Chondrocyte (in vitro differentiated cells): Measurements from ENCODE around the gene USF1. TPM values are rescaled to one million over a fixed set of nuclear protein-coding genes. Genes with fewer than 3 reads are reported as not detected.
"Not testable (repeated sequence)": the region's sequence is repeated elsewhere in the genome, so short reads cannot be mapped to it uniquely, and the experiment has no call there.

Experiments used
- DNase-seq: peaks from one replicate; pipeline ENCODE4 v3.0.0; 2021; ENCODE audit warnings: mixed read lengths, low spot score
- H3K27ac Mint-ChIP-seq: one replicate; pipeline ENCODE4 v1.8.0; 2021; ENCODE audit warnings: mild to moderate bottlenecking, moderate library complexity, mixed read lengths; ENCODE audit not compliant: unreplicated experiment
- H3K27me3 Mint-ChIP-seq: 2 replicates; pipeline ENCODE4 v1.8.0; 2021; ENCODE audit warnings: low read depth, mixed read lengths
- H3K36me3 Mint-ChIP-seq: 2 replicates; pipeline ENCODE4 v1.8.0; 2021; ENCODE audit warnings: low read depth, mixed read lengths
- H3K4me1 Mint-ChIP-seq: 2 replicates; pipeline ENCODE4 v1.8.0; 2021; ENCODE audit warnings: low read depth, mild to moderate bottlenecking, mixed read lengths
- H3K4me3 Mint-ChIP-seq: one replicate; pipeline ENCODE4 v1.8.0; 2021; ENCODE audit warnings: mild to moderate bottlenecking, moderate library complexity, mixed read lengths; ENCODE audit not compliant: unreplicated experiment
- H3K9me3 Mint-ChIP-seq: 2 replicates; pipeline ENCODE4 v1.8.0; 2021; ENCODE audit warnings: low read depth, mixed read lengths
- total RNA-seq: library from RNA; stranded (reverse); gene quantifications from 3 replicates; pipeline ENCODE4 v1.2.1, GENCODE V29; 2021
- TF ChIP-seq, protein P1 (sequence below): fragments of 200-600 bp; sonication (generic); IDR thresholded peaks from 2 replicates; pipeline ENCODE4 v1.5.0; 2021; ENCODE audit warnings: antibody characterized with exemption, mild to moderate bottlenecking, moderate library complexity

The USF1 gene
- total RNA-seq, 1 donor from 2014 or later = 35.3 TPM

DNA sequence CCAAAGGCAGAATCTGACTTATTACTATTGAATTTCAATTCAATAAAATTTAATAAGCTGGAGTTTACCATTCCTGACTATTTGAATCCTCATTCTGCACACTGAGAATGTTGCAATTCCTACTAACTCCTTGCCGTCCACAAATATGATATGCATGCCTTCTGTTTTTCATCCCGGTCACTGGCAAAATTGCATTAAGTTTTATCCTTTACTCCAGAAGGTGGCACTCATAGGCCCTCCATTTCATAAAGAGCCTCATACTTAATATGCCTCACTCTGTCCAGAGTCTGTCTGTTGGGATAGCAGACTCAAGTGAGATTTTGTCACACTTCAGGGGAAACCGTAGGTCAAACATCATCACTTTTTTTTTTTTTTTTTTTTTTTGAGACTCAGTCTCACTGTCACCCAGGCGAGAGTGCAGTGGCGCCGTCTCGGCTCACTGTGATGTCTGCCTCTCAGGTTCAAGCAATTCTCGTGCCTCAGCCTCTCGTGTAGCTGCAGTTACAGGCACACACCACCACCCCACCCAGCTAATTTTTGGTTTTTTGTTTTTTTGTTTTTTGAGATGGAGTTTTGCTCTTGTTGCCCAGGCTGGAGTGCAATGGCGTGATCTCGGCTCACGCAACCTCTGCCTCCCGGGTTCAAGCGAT is 52.1 kb downstream of the USF1 start:
- Mint-ChIP-seq H3K9me3 (no peaks in the 10 kb centered on the region), H3K4me1 (peaks cover 2% of the 10 kb centered on the region), H3K27ac (no peak overlapping the region), H3K36me3 (no peaks in the 10 kb centered on the region), H3K27me3 (no peaks in the 10 kb centered on the region), H3K4me3 (no peak overlapping the region)
- TF ChIP-seq, protein P1, sequence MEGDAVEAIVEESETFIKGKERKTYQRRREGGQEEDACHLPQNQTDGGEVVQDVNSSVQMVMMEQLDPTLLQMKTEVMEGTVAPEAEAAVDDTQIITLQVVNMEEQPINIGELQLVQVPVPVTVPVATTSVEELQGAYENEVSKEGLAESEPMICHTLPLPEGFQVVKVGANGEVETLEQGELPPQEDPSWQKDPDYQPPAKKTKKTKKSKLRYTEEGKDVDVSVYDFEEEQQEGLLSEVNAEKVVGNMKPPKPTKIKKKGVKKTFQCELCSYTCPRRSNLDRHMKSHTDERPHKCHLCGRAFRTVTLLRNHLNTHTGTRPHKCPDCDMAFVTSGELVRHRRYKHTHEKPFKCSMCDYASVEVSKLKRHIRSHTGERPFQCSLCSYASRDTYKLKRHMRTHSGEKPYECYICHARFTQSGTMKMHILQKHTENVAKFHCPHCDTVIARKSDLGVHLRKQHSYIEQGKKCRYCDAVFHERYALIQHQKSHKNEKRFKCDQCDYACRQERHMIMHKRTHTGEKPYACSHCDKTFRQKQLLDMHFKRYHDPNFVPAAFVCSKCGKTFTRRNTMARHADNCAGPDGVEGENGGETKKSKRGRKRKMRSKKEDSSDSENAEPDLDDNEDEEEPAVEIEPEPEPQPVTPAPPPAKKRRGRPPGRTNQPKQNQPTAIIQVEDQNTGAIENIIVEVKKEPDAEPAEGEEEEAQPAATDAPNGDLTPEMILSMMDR = peak; percentile 77
- no peak for DNase-seq

DNA sequence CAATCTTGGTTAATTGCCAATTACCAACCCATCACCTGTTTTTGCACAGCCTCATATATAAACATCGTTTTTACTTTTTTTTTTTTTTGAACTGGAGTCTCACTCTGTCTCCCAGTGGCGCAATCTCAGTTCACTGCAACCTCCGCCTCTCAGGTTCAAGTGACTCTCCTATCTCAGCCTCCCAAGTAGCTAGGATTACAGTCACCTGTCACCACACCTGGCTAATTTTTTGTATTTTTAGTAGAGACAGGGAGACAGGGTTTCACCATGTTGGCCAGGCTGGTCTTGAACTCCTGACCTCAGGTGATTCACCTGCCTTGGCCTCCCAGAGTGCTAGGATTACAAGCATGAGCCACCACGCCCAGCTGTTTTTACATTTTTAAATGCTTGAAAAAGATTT is 53.7 kb downstream of the USF1 start:
- H3K36me3 Mint-ChIP-seq, H3K27me3 Mint-ChIP-seq, DNase-seq, H3K9me3 Mint-ChIP-seq, H3K27ac Mint-ChIP-seq, H3K4me3 Mint-ChIP-seq, H3K4me1 Mint-ChIP-seq: not testable (repeated sequence)

Other genes with a start within 250 kb of the USF1 start
- gene LY9, start 249.8 kb downstream of the USF1 start, total RNA-seq = not detected in 3 replicates
- not detected in 3 replicates for gene CD244, start 183.1 kb downstream of the USF1 start, total RNA-seq
- gene ITLN1, start 160.8 kb downstream of the USF1 start, total RNA-seq = not detected in 3 replicates
- not detected in 3 replicates for gene ITLN2, start 91.2 kb downstream of the USF1 start, total RNA-seq
- gene F11R, start 24.8 kb downstream of the USF1 start, total RNA-seq = 0.54 to 0.90 TPM (median 0.68 TPM) in 3 replicates
- 0.70 TPM in 1 of 3 replicates, not detected in the others for gene TSTD1, start 7.0 kb downstream of the USF1 start, total RNA-seq
- gene ARHGAP30, start 23.9 kb upstream of the USF1 start, total RNA-seq = not detected in 3 replicates
- gene NECTIN4, start 43.6 kb upstream of the USF1 start, total RNA-seq = 0.12 to 0.26 TPM (median 0.12 TPM) in 3 replicates
- 1.1 to 4.4 TPM (median 1.6 TPM) in 3 replicates for gene KLHDC9, start 52.4 kb upstream of the USF1 start, total RNA-seq
- gene PFDN2, start 72.1 kb upstream of the USF1 start, total RNA-seq = 53.7 to 58.7 TPM (median 57.9 TPM) in 3 replicates
- 25.3 to 33.1 TPM (median 27.6 TPM) in 3 replicates for gene NIT1, start 72.1 kb upstream of the USF1 start, total RNA-seq
- 34.7 to 38.3 TPM (median 36.7 TPM) in 3 replicates for gene DEDD, start 86.7 kb upstream of the USF1 start, total RNA-seq
- 84.2 to 95.6 TPM (median 89.4 TPM) in 3 replicates for gene UFC1, start 108.0 kb upstream of the USF1 start, total RNA-seq
- 15.7 to 24.8 TPM (median 16.0 TPM) in 3 replicates for gene USP21, start 113.5 kb upstream of the USF1 start, total RNA-seq
- gene PPOX, start 120.4 kb upstream of the USF1 start, total RNA-seq = 21.6 to 38.8 TPM (median 25.6 TPM) in 3 replicates
- gene B4GALT3, start 131.5 kb upstream of the USF1 start, total RNA-seq = 22.4 to 23.7 TPM (median 23.0 TPM) in 3 replicates
- gene ADAMTS4, start 153.1 kb upstream of the USF1 start, total RNA-seq = 1.5 to 2.8 TPM (median 2.2 TPM) in 3 replicates
- 50.6 to 59.2 TPM (median 55.2 TPM) in 3 replicates for gene NDUFS2, start 156.4 kb upstream of the USF1 start, total RNA-seq
- gene FCER1G, start 169.3 kb upstream of the USF1 start, total RNA-seq = not detected in 3 replicates
- not detected in 3 replicates for gene APOA2, start 177.7 kb upstream of the USF1 start, total RNA-seq
- 9.4 to 15.8 TPM (median 10.0 TPM) in 3 replicates for gene TOMM40L, start 180.1 kb upstream of the USF1 start, total RNA-seq
- gene NR1I3, start 192.2 kb upstream of the USF1 start, total RNA-seq = not detected in 3 replicates
- gene PCP4L1, start 212.8 kb upstream of the USF1 start, total RNA-seq = 0.23 to 0.35 TPM in 2 of 3 replicates, not detected in the other